Fibroblast of pulmonary artery (primary cell): ENCODE results near the gene SBF2.
A peak's percentile ranks its signal among the peaks of the same experiment; 100 is the strongest.

Experiments
- DNase-seq: peaks from one replicate; pipeline ENCODE4 v3.0.0-alpha.2; 2010; ENCODE audit warnings: low read depth
- H3K4me3 ChIP-seq: replicated peaks from 2 replicates; pipeline ENCODE4 v1.5.1; 2011; ENCODE audit warnings: low read depth, mild to moderate bottlenecking, control low read depth, low read length, moderate library complexity
- CTCF ChIP-seq: IDR thresholded peaks from 2 replicates; pipeline ENCODE4 v1.5.1; 2011; ENCODE audit warnings: mild to moderate bottlenecking, control low read depth, low read length, inconsistent platforms; ENCODE audit errors: missing control alignments

The SBF2 gene

GRCh38 chr11:10026514-10026913, 267.5 kb downstream of the SBF2 start:
- TF ChIP-seq CTCF = no peak
- peak; percentile 79 for DNase-seq
- no peak overlapping the region for H3K4me3 ChIP-seq

GRCh38 chr11:10023212-10023611, 270.8 kb downstream of the SBF2 start:
- no peak overlapping the region for H3K4me3 ChIP-seq
- no peak for TF ChIP-seq CTCF
- no peak for DNase-seq

- no peak for DNase-seq
- no peak for TF ChIP-seq CTCF
- H3K4me3 ChIP-seq = no peak overlapping the region
Measured at GRCh38 chr11:10022764-10023163, 271.3 kb downstream of the SBF2 start.

GRCh38 chr11:10021563-10021962, 272.5 kb downstream of the SBF2 start:
- no peak for DNase-seq
- TF ChIP-seq CTCF = no peak
- no peak overlapping the region for H3K4me3 ChIP-seq

- no peak overlapping the region for H3K4me3 ChIP-seq
- no peak for TF ChIP-seq CTCF
- no peak for DNase-seq
Measured at GRCh38 chr11:10019906-10020682, 273.9 kb downstream of the SBF2 start.

- no peak for DNase-seq
- H3K4me3 ChIP-seq = no peak overlapping the region
- no peak for TF ChIP-seq CTCF
Measured at GRCh38 chr11:10017911-10018310, 276.1 kb downstream of the SBF2 start.

GRCh38 chr11:10017050-10017449, 277.0 kb downstream of the SBF2 start:
- no peak for DNase-seq
- H3K4me3 ChIP-seq = no peak overlapping the region
- TF ChIP-seq CTCF = no peak
